ENCODE measurements around the gene HIC2.
"Not testable (repeated sequence)": the region's sequence is repeated elsewhere in the genome, so short reads cannot be mapped to it uniquely, and the experiment has no call there.

Gene HIC2

GRCh38 chr22:21417227-21417746 lies at the start of gene HIC2:
Gene HIC2, plus strand, starts transcription at chr22:21417371. Its CDS starts 25,461 bp downstream, at chr22:21442832.
- not testable (repeated sequence) for H3K27me3 ChIP-seq (ENCODE audit: control insufficient read depth, insufficient read depth, low read length); H3K27ac ChIP-seq (ENCODE audit: low read depth, low read length); H3K9me3 ChIP-seq (ENCODE audit: control insufficient read depth, insufficient read depth, low read depth, low read length); H3K36me3 ChIP-seq (ENCODE audit: control insufficient read depth, insufficient read depth, low read length); H3K4me1 ChIP-seq (ENCODE audit: control insufficient read depth, insufficient read depth, low read length)
- Histone ChIP-seq H3K4me3 (ENCODE audit: low read depth, low read length) (peak within 1 kb of the TSS; percentile 54), H3K9ac (ENCODE audit: low read length) (peak within 1 kb of the TSS; percentile 31)

- not testable (repeated sequence) for H3K36me3 ChIP-seq (ENCODE audit: control insufficient read depth, insufficient read depth, low read length); H3K9me3 ChIP-seq (ENCODE audit: control insufficient read depth, insufficient read depth, low read depth, low read length); H3K27me3 ChIP-seq (ENCODE audit: control insufficient read depth, insufficient read depth, low read length); H3K4me3 ChIP-seq (ENCODE audit: low read depth, low read length); H3K4me1 ChIP-seq (ENCODE audit: control insufficient read depth, insufficient read depth, low read length); H3K27ac ChIP-seq (ENCODE audit: low read depth, low read length); H3K9ac ChIP-seq (ENCODE audit: low read length)
These were observed 48.4 kb upstream of the HIC2 start for GRCh38 chr22:21368603-21369310.

- not testable (repeated sequence) for H3K36me3 ChIP-seq (ENCODE audit: control insufficient read depth, insufficient read depth, low read length); H3K4me3 ChIP-seq (ENCODE audit: low read depth, low read length); H3K4me1 ChIP-seq (ENCODE audit: control insufficient read depth, insufficient read depth, low read length); H3K27ac ChIP-seq (ENCODE audit: low read depth, low read length); H3K27me3 ChIP-seq (ENCODE audit: control insufficient read depth, insufficient read depth, low read length); H3K9ac ChIP-seq (ENCODE audit: low read length); H3K9me3 ChIP-seq (ENCODE audit: control insufficient read depth, insufficient read depth, low read depth, low read length)
These were observed 41.3 kb upstream of the HIC2 start for GRCh38 chr22:21375880-21376279.

- not testable (repeated sequence) for H3K27me3 ChIP-seq (ENCODE audit: control insufficient read depth, insufficient read depth, low read length); H3K36me3 ChIP-seq (ENCODE audit: control insufficient read depth, insufficient read depth, low read length); H3K27ac ChIP-seq (ENCODE audit: low read depth, low read length); H3K9ac ChIP-seq (ENCODE audit: low read length); H3K9me3 ChIP-seq (ENCODE audit: control insufficient read depth, insufficient read depth, low read depth, low read length); H3K4me3 ChIP-seq (ENCODE audit: low read depth, low read length); H3K4me1 ChIP-seq (ENCODE audit: control insufficient read depth, insufficient read depth, low read length)
These were observed 33.3 kb upstream of the HIC2 start, which contains the start of gene RIMBP3B for GRCh38 chr22:21383701-21384467. Gene RIMBP3B, plus strand, starts transcription at chr22:21383751. Its CDS starts 108 bp downstream, at chr22:21383859.

- not testable (repeated sequence) for H3K36me3 ChIP-seq (ENCODE audit: control insufficient read depth, insufficient read depth, low read length); H3K9ac ChIP-seq (ENCODE audit: low read length); H3K27ac ChIP-seq (ENCODE audit: low read depth, low read length); H3K27me3 ChIP-seq (ENCODE audit: control insufficient read depth, insufficient read depth, low read length); H3K4me3 ChIP-seq (ENCODE audit: low read depth, low read length); H3K4me1 ChIP-seq (ENCODE audit: control insufficient read depth, insufficient read depth, low read length); H3K9me3 ChIP-seq (ENCODE audit: control insufficient read depth, insufficient read depth, low read depth, low read length)
These were observed 32.5 kb upstream of the HIC2 start for GRCh38 chr22:21384468-21385357.

GRCh38 chr22:21389480-21389879 lies 27.7 kb upstream of the HIC2 start:
- H3K9me3 ChIP-seq (ENCODE audit: control insufficient read depth, insufficient read depth, low read depth, low read length); H3K27me3 ChIP-seq (ENCODE audit: control insufficient read depth, insufficient read depth, low read length); H3K4me3 ChIP-seq (ENCODE audit: low read depth, low read length); H3K27ac ChIP-seq (ENCODE audit: low read depth, low read length); H3K4me1 ChIP-seq (ENCODE audit: control insufficient read depth, insufficient read depth, low read length); H3K36me3 ChIP-seq (ENCODE audit: control insufficient read depth, insufficient read depth, low read length); H3K9ac ChIP-seq (ENCODE audit: low read length): not testable (repeated sequence)

- not testable (repeated sequence) for H3K36me3 ChIP-seq (ENCODE audit: control insufficient read depth, insufficient read depth, low read length); H3K4me1 ChIP-seq (ENCODE audit: control insufficient read depth, insufficient read depth, low read length); H3K4me3 ChIP-seq (ENCODE audit: low read depth, low read length); H3K27me3 ChIP-seq (ENCODE audit: control insufficient read depth, insufficient read depth, low read length); H3K9ac ChIP-seq (ENCODE audit: low read length); H3K9me3 ChIP-seq (ENCODE audit: control insufficient read depth, insufficient read depth, low read depth, low read length); H3K27ac ChIP-seq (ENCODE audit: low read depth, low read length)
These were observed 27.2 kb upstream of the HIC2 start for GRCh38 chr22:21390013-21390412.

GRCh38 chr22:21394613-21395012 lies 22.6 kb upstream of the HIC2 start:
- H3K36me3 ChIP-seq (ENCODE audit: control insufficient read depth, insufficient read depth, low read length); H3K27ac ChIP-seq (ENCODE audit: low read depth, low read length): not testable (repeated sequence)

GRCh38 chr22:21401197-21401969 lies 15.8 kb upstream of the HIC2 start:
- H3K9ac ChIP-seq (ENCODE audit: low read length); H3K36me3 ChIP-seq (ENCODE audit: control insufficient read depth, insufficient read depth, low read length); H3K4me3 ChIP-seq (ENCODE audit: low read depth, low read length); H3K4me1 ChIP-seq (ENCODE audit: control insufficient read depth, insufficient read depth, low read length); H3K27ac ChIP-seq (ENCODE audit: low read depth, low read length); H3K9me3 ChIP-seq (ENCODE audit: control insufficient read depth, insufficient read depth, low read depth, low read length); H3K27me3 ChIP-seq (ENCODE audit: control insufficient read depth, insufficient read depth, low read length): not testable (repeated sequence)

More at GRCh38 chr22:21394613-21395012, 22.6 kb upstream of the HIC2 start:
- H3K4me3 ChIP-seq (ENCODE audit: low read depth, low read length); H3K4me1 ChIP-seq (ENCODE audit: control insufficient read depth, insufficient read depth, low read length); H3K27me3 ChIP-seq (ENCODE audit: control insufficient read depth, insufficient read depth, low read length); H3K9me3 ChIP-seq (ENCODE audit: control insufficient read depth, insufficient read depth, low read depth, low read length); H3K9ac ChIP-seq (ENCODE audit: low read length): not testable (repeated sequence)

- not testable (repeated sequence) for H3K36me3 ChIP-seq (ENCODE audit: control insufficient read depth, insufficient read depth, low read length); H3K27me3 ChIP-seq (ENCODE audit: control insufficient read depth, insufficient read depth, low read length); H3K9ac ChIP-seq (ENCODE audit: low read length); H3K9me3 ChIP-seq (ENCODE audit: control insufficient read depth, insufficient read depth, low read depth, low read length); H3K4me3 ChIP-seq (ENCODE audit: low read depth, low read length); H3K27ac ChIP-seq (ENCODE audit: low read depth, low read length); H3K4me1 ChIP-seq (ENCODE audit: control insufficient read depth, insufficient read depth, low read length)
These were observed 14.3 kb upstream of the HIC2 start for GRCh38 chr22:21402763-21403314.

Measured in HUES6 (cell line).